IMR-90 (cell line): ENCODE results near the gene ZXDC. TPM values are rescaled to one million over a fixed set of nuclear protein-coding genes. Genes with fewer than 3 reads are reported as not detected.

Source experiments
- ATAC-seq: fragments of 200-7000 bp; cut with Tn5 transposase; 2 replicates; pipeline ENCODE4 v1.9.1; 2020; ENCODE audit warnings: low read depth, mild to moderate bottlenecking, moderate library complexity
- BruUV-seq: library from RNA; stranded (reverse); fragments of 400-500 nt; replicated peaks from 2 replicates; lab custom pipeline; 2021; lab: Mats Ljungman, UMichigan
- CTCF ChIA-PET: fragments of 300-600 bp; formaldehyde crosslinking; extraction: SDS; loops from one replicate; lab custom pipeline; 2021; ENCODE audit warnings: antibody characterized with exemption; lab: Yijun Ruan, JAX
- POLR2A ChIA-PET: fragments of 300-600 bp; sonication (Branson Sonifier 250); formaldehyde crosslinking; loops from one replicate; lab custom pipeline; 2022; ENCODE audit warnings: antibody characterized with exemption; ENCODE audit not compliant: unreplicated experiment; lab: Charles Lee
- DNase-seq: peaks from one replicate; pipeline ENCODE4 v3.0.0; 2013
- H2AFZ ChIP-seq: replicated peaks from 2 replicates; pipeline ENCODE3; 2013; ENCODE audit warnings: low read length, mild to moderate bottlenecking; ENCODE audit not compliant: poor library complexity
- H2AK5ac ChIP-seq: 2 replicates; pipeline ENCODE4 v1.6.1; 2013; ENCODE audit warnings: low read depth, low read length, inconsistent platforms
- H2AK9ac ChIP-seq: replicated peaks from 2 replicates; pipeline ENCODE3; 2013; ENCODE audit warnings: mild to moderate bottlenecking, low read depth, low read length, moderate library complexity; ENCODE audit not compliant: poor library complexity
- H2BK120ac ChIP-seq: 2 replicates; pipeline ENCODE4 v1.6.1; 2013; ENCODE audit warnings: low read depth, low read length, inconsistent platforms
- H2BK15ac ChIP-seq: 3 replicates; pipeline ENCODE4 v1.6.1; 2013; ENCODE audit warnings: low read depth, low read length, inconsistent platforms
- H2BK20ac ChIP-seq: 2 replicates; pipeline ENCODE4 v1.6.1; 2013; ENCODE audit warnings: low read depth, mild to moderate bottlenecking, inconsistent platforms, low read length, moderate library complexity
- H2BK5ac ChIP-seq: 2 replicates; pipeline ENCODE4 v1.6.1; 2013; ENCODE audit warnings: mild to moderate bottlenecking, low read depth, low read length, inconsistent platforms; ENCODE audit not compliant: poor library complexity, severe bottlenecking
- H3K14ac ChIP-seq: replicated peaks from 2 replicates; pipeline ENCODE4 v1.6.1; 2013; ENCODE audit warnings: low read depth, low read length, inconsistent platforms
- H3K18ac ChIP-seq: 2 replicates; pipeline ENCODE4 v1.6.1; 2013; ENCODE audit warnings: low read depth, low read length, control low read depth
- H3K23ac ChIP-seq: 2 replicates; pipeline ENCODE4 v1.6.1; 2013; ENCODE audit warnings: low read depth, low read length, inconsistent platforms
- H3K27ac ChIP-seq: 2 replicates; pipeline ENCODE4 v1.5.1; 2013; ENCODE audit warnings: mild to moderate bottlenecking, control low read depth, low read length; ENCODE audit not compliant: insufficient read depth
- H3K27me3 ChIP-seq: 2 replicates; pipeline ENCODE4 v1.6.1; 2013; ENCODE audit warnings: low read length; ENCODE audit not compliant: control insufficient read depth, insufficient read depth
- H3K36me3 ChIP-seq: 2 replicates; pipeline ENCODE4 v1.6.1; 2013; ENCODE audit warnings: low read length, mixed read lengths; ENCODE audit not compliant: control insufficient read depth, insufficient read depth
- H3K4ac ChIP-seq: 2 replicates; pipeline ENCODE4 v1.6.1; 2013; ENCODE audit warnings: low read depth, low read length, inconsistent platforms
- H3K4me1 ChIP-seq: 2 replicates; pipeline ENCODE4 v1.6.1; 2013; ENCODE audit warnings: low read length, mixed read lengths; ENCODE audit not compliant: control insufficient read depth, insufficient read depth
- H3K4me2 ChIP-seq: 2 replicates; pipeline ENCODE4 v1.6.1; 2013; ENCODE audit warnings: low read depth, mild to moderate bottlenecking, control low read depth, low read length, moderate library complexity
- H3K4me3 ChIP-seq: 2 replicates; pipeline ENCODE4 v1.5.1; 2013; ENCODE audit warnings: low read depth, mild to moderate bottlenecking, control low read depth, low read length, moderate library complexity; ENCODE audit not compliant: insufficient read depth
- H3K56ac ChIP-seq: 2 replicates; pipeline ENCODE4 v1.6.1; 2013; ENCODE audit warnings: low read length, inconsistent platforms; ENCODE audit not compliant: insufficient read depth; ENCODE audit errors: extremely low read depth
- H3K79me1 ChIP-seq, 2 experiments: 2 replicates each; pipeline ENCODE4 v1.6.1; 2013; ENCODE audit warnings: low read length in 2 of 2, inconsistent platforms in 1 of 2, low read depth in 1 of 2
- H3K9ac ChIP-seq: 2 replicates; pipeline ENCODE4 v1.6.1; 2013; ENCODE audit warnings: low read depth, low read length, control low read depth
- H3K9me1 ChIP-seq: 2 replicates; pipeline ENCODE4 v1.6.1; 2013; ENCODE audit warnings: low read length, inconsistent platforms; ENCODE audit not compliant: insufficient read depth
- H3K9me3 ChIP-seq: 2 replicates; pipeline ENCODE4 v1.6.1; 2013; ENCODE audit warnings: low read length; ENCODE audit not compliant: control insufficient read depth, insufficient read depth
- H4K20me1 ChIP-seq: 2 replicates; pipeline ENCODE4 v1.6.1; 2013; ENCODE audit warnings: low read length, inconsistent platforms; ENCODE audit not compliant: insufficient read depth
- H4K5ac ChIP-seq: 2 replicates; pipeline ENCODE4 v1.6.1; 2013; ENCODE audit warnings: mild to moderate bottlenecking, low read depth, low read length, control low read depth
- H4K8ac ChIP-seq, 2 experiments: 2 replicates each; pipeline ENCODE4 v1.6.1; 2013; ENCODE audit warnings: low read depth in 2 of 2, low read length in 2 of 2, control low read depth in 1 of 2, inconsistent platforms in 1 of 2
- H4K91ac ChIP-seq: 2 replicates; pipeline ENCODE4 v1.6.1; 2013; ENCODE audit warnings: low read depth, low read length, inconsistent platforms; ENCODE audit not compliant: insufficient read depth
- BHLHE40 ChIP-seq: fragments of 150-350 bp; IDR thresholded peaks from 2 replicates; pipeline ENCODE4 v1.6.1; 2016; ENCODE audit warnings: mild to moderate bottlenecking, low read depth, low read length
- CEBPB ChIP-seq: IDR thresholded peaks from 2 replicates; pipeline ENCODE4 v1.6.1; 2012; ENCODE audit warnings: low read depth, low read length, improper control_type of control experiment
- CHD1 ChIP-seq: IDR thresholded peaks from 2 replicates; pipeline ENCODE4 v1.6.1; 2012; ENCODE audit warnings: low read depth, low read length, improper control_type of control experiment
- FOS ChIP-seq: fragments of 150-350 bp; IDR thresholded peaks from 2 replicates; pipeline ENCODE4 v1.6.1; 2016; ENCODE audit warnings: low read depth, low read length
- MAFK ChIP-seq: IDR thresholded peaks from 2 replicates; pipeline ENCODE4 v1.6.1; 2012; ENCODE audit warnings: low read depth, low read length, improper control_type of control experiment
- MAZ ChIP-seq: IDR thresholded peaks from 2 replicates; pipeline ENCODE4 v1.6.1; 2012; ENCODE audit warnings: low read depth, mild to moderate bottlenecking, low read length, improper control_type of control experiment, moderate library complexity, borderline replicate concordance
- MXI1 ChIP-seq: IDR thresholded peaks from 2 replicates; pipeline ENCODE4 v1.6.1; 2012; ENCODE audit warnings: low read depth, mild to moderate bottlenecking, low read length, moderate library complexity, borderline replicate concordance
- NFE2L2 ChIP-seq: fragments of 150-350 bp; IDR thresholded peaks from 2 replicates; pipeline ENCODE4 v1.6.1; 2016; ENCODE audit warnings: low read depth, mild to moderate bottlenecking, low read length
- POLR2A ChIP-seq: IDR thresholded peaks from 2 replicates; pipeline ENCODE4 v1.6.1; 2012; ENCODE audit warnings: mild to moderate bottlenecking, low read depth, low read length
- RAD21 ChIP-seq: IDR thresholded peaks from 2 replicates; pipeline ENCODE4 v1.6.1; 2012; ENCODE audit warnings: low read length, improper control_type of control experiment
- RCOR1 ChIP-seq: IDR thresholded peaks from 2 replicates; pipeline ENCODE4 v1.6.1; 2012; ENCODE audit warnings: mild to moderate bottlenecking, low read length, improper control_type of control experiment; ENCODE audit not compliant: insufficient replicate concordance
- RFX5 ChIP-seq: IDR thresholded peaks from 2 replicates; pipeline ENCODE4 v1.8.0; 2012; ENCODE audit warnings: low read depth, mild to moderate bottlenecking, low read length, moderate library complexity
- SMC3 ChIP-seq: fragments of 150-350 bp; IDR thresholded peaks from 2 replicates; pipeline ENCODE4 v1.6.1; 2016; ENCODE audit warnings: low read depth, mild to moderate bottlenecking, antibody characterized with exemption, low read length, moderate library complexity
- WGBS, 2 experiments: methylation state at CpG; one replicate each; pipeline versions ENCODE4 v1.1.5 to v1.1.7; 2013; ENCODE audit warnings: missing lambda C conversion rate in 2 of 2; ENCODE audit not compliant: insufficient read length in 1 of 2; ENCODE audit errors: extremely low coverage in 2 of 2; 5-methylcytosine and 5-hydroxymethylcytosine counted together
- dilution Hi-C: fragments of 300-500 bp; cut with HindIII; formaldehyde crosslinking; loops from one replicate; pipeline ENCODE4 v1.14.3; 2018; ENCODE audit warnings: low sequenced_read_pairs; ENCODE audit not compliant: unreplicated experiment
- in situ Hi-C: fragments of 300-500 bp; cut with MboI; formaldehyde crosslinking; loops from 3 replicates; pipeline ENCODE4 v1.14.3; 2019; ENCODE audit warnings: low sequenced_read_pairs, inconsistent platforms, mixed read lengths
- intact Hi-C: fragments of 100-400 bp; cut with micrococcal nuclease; formaldehyde crosslinking; loops from 2 replicates; pipeline ENCODE4 v1.10.0; 2022
- polyA plus RNA-seq, 3 experiments: library from polyadenylated mRNA; depleted of rRNA; stranded (reverse); fragments of >200 nt; gene quantifications; 2 replicates each; pipeline ENCODE4 v1.2.3, GENCODE V29; 2012; ENCODE audit warnings: low replicate concordance in 1 of 3
- total RNA-seq: library from RNA; depleted of rRNA; stranded (reverse); fragments of >200 nt; gene quantifications from 2 replicates; pipeline ENCODE4 v1.2.3, GENCODE V29; 2012
- TF ChIP-seq, protein P1 (sequence below): conservative IDR thresholded peaks from 2 replicates; pipeline ENCODE4 v1.5.1; 2012; ENCODE audit warnings: mild to moderate bottlenecking, low read depth, low read length, improper control_type of control experiment
- TF ChIP-seq, protein P2 (sequence below): fragments of 150-350 bp; IDR thresholded peaks from 2 replicates; pipeline ENCODE4 v1.6.1; 2016; ENCODE audit warnings: low read depth, mild to moderate bottlenecking, low read length, moderate library complexity, borderline replicate concordance
- TF ChIP-seq, protein P3 (sequence below): fragments of 150-350 bp; IDR thresholded peaks from 2 replicates; pipeline ENCODE4 v1.6.1; 2017; ENCODE audit warnings: mild to moderate bottlenecking, antibody characterized with exemption, low read length, low read depth

ZXDC gene
- total and polyA plus RNA-seq, 2 of the 4 experiments (the other 2 are of a cell fraction): 11.5 to 14.3 TPM

DNA sequence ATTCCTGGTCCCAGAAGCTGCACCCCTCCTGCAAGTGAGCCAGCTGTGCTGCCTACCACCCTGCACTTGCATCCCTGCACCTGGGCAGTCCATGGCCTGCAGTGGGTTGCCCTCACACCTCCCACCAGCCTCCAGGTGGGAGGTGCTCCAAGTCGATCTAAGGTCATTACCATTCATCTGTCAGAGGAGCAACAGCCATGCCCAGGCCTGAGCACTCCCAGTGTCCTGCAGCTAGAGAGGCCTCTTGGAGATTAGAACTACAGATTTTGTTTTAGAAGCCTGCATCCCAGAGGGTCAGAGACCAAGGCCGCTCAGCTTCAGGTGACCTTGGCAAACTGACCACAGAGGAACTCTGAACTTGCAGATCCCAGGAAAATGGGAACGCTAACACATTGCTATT is 9.0 kb upstream of the ZXDC start:
- Histone ChIP-seq H2BK5ac (no peak overlapping the region), H2BK120ac (no peak overlapping the region), H3K4me3 (no peak overlapping the region), H2BK20ac (no peak overlapping the region), H2AK5ac (no peak overlapping the region), H2BK15ac (no peak overlapping the region), H4K8ac (no peak overlapping the region), H3K23ac (no peak overlapping the region), H3K4me1 (no peaks in the 10 kb centered on the region), H3K27me3 (peaks cover 5% of the 10 kb centered on the region; the same call in 1 of the 2 replicates), H3K18ac (no peak overlapping the region), H4K20me1 (no peaks in the 10 kb centered on the region), H3K4ac (no peak overlapping the region), H3K36me3 (no peaks in the 10 kb centered on the region), H3K9ac (no peak overlapping the region), H3K27ac (no peak overlapping the region), H3K56ac (no peak overlapping the region), H3K9me3 (no peaks in the 10 kb centered on the region), H3K9me1 (no peaks in the 10 kb centered on the region), H3K14ac (no peak overlapping the region), H3K4me2 (no peak overlapping the region), H3K79me1 (no peaks in the 10 kb centered on the region), H4K5ac (no peak overlapping the region), H2AK9ac (no peak overlapping the region), H2AFZ (no peak overlapping the region), H4K91ac (no peak overlapping the region)
- ChIA-PET CTCF (no interaction called here), POLR2A (no interaction called here)
- TF ChIP-seq CEBPB (no peak), MXI1 (no peak), SMC3 (no peak), RAD21 (no peak), MAFK (no peak), POLR2A (no peak), NFE2L2 (no peak), MAZ (no peak), RFX5 (no peak), FOS (no peak), BHLHE40 (no peak), RCOR1 (no peak), CHD1 (no peak)
- TF ChIP-seq, protein P1, sequence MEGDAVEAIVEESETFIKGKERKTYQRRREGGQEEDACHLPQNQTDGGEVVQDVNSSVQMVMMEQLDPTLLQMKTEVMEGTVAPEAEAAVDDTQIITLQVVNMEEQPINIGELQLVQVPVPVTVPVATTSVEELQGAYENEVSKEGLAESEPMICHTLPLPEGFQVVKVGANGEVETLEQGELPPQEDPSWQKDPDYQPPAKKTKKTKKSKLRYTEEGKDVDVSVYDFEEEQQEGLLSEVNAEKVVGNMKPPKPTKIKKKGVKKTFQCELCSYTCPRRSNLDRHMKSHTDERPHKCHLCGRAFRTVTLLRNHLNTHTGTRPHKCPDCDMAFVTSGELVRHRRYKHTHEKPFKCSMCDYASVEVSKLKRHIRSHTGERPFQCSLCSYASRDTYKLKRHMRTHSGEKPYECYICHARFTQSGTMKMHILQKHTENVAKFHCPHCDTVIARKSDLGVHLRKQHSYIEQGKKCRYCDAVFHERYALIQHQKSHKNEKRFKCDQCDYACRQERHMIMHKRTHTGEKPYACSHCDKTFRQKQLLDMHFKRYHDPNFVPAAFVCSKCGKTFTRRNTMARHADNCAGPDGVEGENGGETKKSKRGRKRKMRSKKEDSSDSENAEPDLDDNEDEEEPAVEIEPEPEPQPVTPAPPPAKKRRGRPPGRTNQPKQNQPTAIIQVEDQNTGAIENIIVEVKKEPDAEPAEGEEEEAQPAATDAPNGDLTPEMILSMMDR: no peak
- TF ChIP-seq, protein P2, sequence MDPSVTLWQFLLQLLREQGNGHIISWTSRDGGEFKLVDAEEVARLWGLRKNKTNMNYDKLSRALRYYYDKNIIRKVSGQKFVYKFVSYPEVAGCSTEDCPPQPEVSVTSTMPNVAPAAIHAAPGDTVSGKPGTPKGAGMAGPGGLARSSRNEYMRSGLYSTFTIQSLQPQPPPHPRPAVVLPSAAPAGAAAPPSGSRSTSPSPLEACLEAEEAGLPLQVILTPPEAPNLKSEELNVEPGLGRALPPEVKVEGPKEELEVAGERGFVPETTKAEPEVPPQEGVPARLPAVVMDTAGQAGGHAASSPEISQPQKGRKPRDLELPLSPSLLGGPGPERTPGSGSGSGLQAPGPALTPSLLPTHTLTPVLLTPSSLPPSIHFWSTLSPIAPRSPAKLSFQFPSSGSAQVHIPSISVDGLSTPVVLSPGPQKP: no peak
- TF ChIP-seq, protein P3, sequence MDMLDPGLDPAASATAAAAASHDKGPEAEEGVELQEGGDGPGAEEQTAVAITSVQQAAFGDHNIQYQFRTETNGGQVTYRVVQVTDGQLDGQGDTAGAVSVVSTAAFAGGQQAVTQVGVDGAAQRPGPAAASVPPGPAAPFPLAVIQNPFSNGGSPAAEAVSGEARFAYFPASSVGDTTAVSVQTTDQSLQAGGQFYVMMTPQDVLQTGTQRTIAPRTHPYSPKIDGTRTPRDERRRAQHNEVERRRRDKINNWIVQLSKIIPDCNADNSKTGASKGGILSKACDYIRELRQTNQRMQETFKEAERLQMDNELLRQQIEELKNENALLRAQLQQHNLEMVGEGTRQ: no peak
- intact Hi-C loops (no loop called here), in situ Hi-C loops (no loop called here), dilution Hi-C loops (no loop called here)
- no TSS peak for BruUV-seq
- ATAC-seq (no peak), DNase-seq (no peak)
- no CpG with 5 or more reads among the region's 3 CpGs for WGBS, 2 experiments
